ENCODE results near the gene MRNIP.

The MRNIP gene

GRCh38 chr5:179858586-179859427, at the start of gene MRNIP:
Gene MRNIP, minus strand, starts transcription at chr5:179858817. Its CDS starts 21 bp downstream, at chr5:179858796.
- DNase-seq, result peak; percentile 91

GRCh38 chr5:179907556-179908324, 49.1 kb upstream of the MRNIP start, which contains the start of gene TBC1D9B:
Gene TBC1D9B, minus strand, starts transcription at chr5:179907897. Its CDS starts 76 bp downstream, at chr5:179907821.
- DNase-seq, result peak; percentile 26

GRCh38 chr5:179906795-179907555, 48.4 kb upstream of the MRNIP start:
- no peak for DNase-seq

- no peak for DNase-seq
Measured at GRCh38 chr5:179906294-179906794, 47.7 kb upstream of the MRNIP start.

- no peak for DNase-seq
Measured at GRCh38 chr5:179905161-179905560, 46.5 kb upstream of the MRNIP start.

- no peak for DNase-seq
Measured at GRCh38 chr5:179904463-179905160, 46.0 kb upstream of the MRNIP start.

- DNase-seq, result no peak
Measured at GRCh38 chr5:179902763-179903158, 44.1 kb upstream of the MRNIP start.

GRCh38 chr5:179901915-179902762, 43.5 kb upstream of the MRNIP start:
- no peak for DNase-seq

GRCh38 chr5:179901462-179901861, 42.8 kb upstream of the MRNIP start:
- no peak for DNase-seq

GRCh38 chr5:179900711-179901110, 42.1 kb upstream of the MRNIP start:
- no peak for DNase-seq

- no peak for DNase-seq
Measured at GRCh38 chr5:179900206-179900605, 41.6 kb upstream of the MRNIP start.

GRCh38 chr5:179895861-179896260, 37.2 kb upstream of the MRNIP start:
- no peak for DNase-seq

- no peak for DNase-seq
Measured at GRCh38 chr5:179893958-179894895, 35.6 kb upstream of the MRNIP start.

- no peak for DNase-seq
Measured at GRCh38 chr5:179893076-179893957, 34.7 kb upstream of the MRNIP start.

GRCh38 chr5:179892255-179892654, 33.6 kb upstream of the MRNIP start:
- DNase-seq, result no peak

GRCh38 chr5:179890751-179891682, 32.4 kb upstream of the MRNIP start:
- no peak for DNase-seq

GRCh38 chr5:179889885-179890284, 31.3 kb upstream of the MRNIP start:
- no peak for DNase-seq

GRCh38 chr5:179887802-179888201, 29.2 kb upstream of the MRNIP start:
- no peak for DNase-seq

Measured in NCI-H1092 treated with DMSO at 0.1 percent for 48 hours (cell line).